HG03064 (cell line): ENCODE data around the gene RUBCNL.

ENCODE experiments used
- ATAC-seq: cut with Tn5 transposase; IDR thresholded peaks from one replicate; pipeline ENCODE4 v1.9.1; 2021; ENCODE audit warnings: low read depth; ENCODE audit not compliant: unreplicated experiment

The RUBCNL gene

GRCh38 chr13:46341112-46341711, 45.8 kb downstream of the RUBCNL start:
- ATAC-seq: peak; percentile 66

DNA sequence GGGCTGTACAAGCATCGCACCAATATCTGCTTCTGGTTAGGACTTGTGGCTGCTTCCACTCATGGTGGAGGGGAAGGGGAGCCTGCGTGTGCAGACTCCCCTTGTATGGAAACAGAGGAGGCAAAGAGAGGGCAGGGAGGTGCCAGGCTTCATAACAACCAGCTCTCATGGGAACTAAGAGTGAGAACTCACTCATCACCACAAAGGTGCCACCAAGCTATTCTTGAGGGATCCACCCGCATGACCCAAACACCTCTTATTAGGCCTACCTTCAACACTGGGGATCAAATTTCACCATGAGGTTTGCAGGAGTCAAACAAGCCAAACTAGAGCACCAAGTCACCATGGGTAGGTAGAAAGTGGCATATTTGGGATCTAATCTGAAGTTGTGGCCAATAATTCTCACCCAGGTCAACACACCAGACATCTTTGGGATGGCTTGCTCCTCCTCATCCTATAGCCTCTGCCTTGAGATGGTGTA, 46.4 kb downstream of the RUBCNL start:
- ATAC-seq: peak; percentile 5

DNA sequence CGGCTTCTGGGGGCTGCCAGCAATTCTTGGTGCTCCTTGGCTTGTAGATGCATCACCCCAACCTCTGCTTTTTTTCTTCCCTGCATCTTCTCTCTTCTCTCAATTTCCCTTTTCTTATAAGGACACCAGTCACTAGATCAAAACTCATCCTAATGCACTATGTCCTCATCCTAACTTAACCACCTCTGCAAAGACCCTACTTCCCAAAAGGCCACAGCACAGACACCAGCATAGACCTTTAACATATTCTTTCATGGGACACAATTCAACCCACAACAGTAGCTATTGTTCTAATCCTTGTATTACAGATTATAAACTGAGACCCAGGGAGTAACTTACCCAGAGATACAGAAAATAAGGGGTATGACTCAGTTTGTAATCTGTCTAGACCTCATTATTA, 47.0 kb downstream of the RUBCNL start:
- no peak for ATAC-seq

- no peak for ATAC-seq
Measured at GRCh38 chr13:46339035-46339666, 47.9 kb downstream of the RUBCNL start.

DNA sequence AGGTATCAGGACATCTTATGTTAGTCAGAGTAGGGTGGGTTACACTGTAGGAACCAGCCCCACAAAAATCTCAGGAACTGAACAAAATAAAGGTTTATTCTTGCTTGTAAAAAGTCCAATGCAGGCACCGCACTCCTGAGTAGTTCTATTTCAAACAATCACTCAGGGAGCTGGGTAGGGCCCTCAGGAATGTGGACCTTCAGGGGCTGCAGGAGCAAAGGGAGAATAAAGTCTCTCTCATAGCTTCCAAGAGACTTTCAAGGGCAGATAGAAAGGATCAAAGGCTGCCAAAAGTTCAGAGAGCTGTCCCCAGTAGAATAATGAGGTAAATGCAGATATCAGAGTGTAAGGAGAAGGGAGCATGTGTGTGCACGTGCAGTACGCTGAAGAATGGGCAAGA, 49.4 kb downstream of the RUBCNL start:
- no peak for ATAC-seq

GRCh38 chr13:46334035-46334822, 52.8 kb downstream of the RUBCNL start:
- ATAC-seq: no peak

DNA sequence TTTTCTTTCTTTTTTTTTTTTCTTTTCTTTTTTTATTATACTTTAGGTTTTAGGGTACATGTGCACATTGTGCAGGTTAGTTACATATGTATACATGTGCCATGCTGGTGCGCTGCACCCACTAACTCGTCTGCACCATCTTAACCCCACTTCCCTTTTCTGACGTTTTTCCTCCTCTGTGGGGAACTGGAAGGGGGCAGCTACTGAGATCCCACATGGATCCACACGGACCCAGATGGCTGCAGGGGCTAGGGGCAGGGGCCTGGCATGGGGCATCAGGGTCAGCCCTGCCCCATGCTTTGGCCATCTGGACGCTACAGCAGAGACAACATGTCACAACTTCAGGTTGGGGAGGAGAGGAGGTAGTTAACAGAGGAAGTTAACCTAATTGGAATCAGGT, 54.3 kb downstream of the RUBCNL start:
- ATAC-seq: no peak

DNA sequence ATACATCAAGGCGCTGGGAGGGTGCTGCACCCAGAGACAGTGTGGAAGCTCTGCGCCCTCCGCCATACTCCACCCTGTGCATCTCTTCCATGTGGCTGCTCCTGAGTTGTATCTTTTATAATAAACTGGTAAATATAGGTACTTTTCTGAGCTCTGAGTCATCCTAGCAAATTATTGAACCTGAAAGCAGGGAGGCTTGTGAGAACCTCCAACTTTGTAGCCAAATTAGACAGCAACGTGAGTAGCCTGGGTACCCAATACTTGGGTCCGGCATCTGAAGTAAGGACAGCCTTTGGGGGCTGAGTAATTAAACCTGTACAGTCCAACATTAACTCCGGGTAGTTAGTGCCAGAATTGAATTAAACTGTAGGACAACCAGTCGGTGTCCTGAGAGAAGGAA, 57.4 kb downstream of the RUBCNL start:
- no peak for ATAC-seq

- no peak for ATAC-seq
Measured at GRCh38 chr13:46327246-46327645, 59.8 kb downstream of the RUBCNL start.

GRCh38 chr13:46324976-46325375, 62.1 kb downstream of the RUBCNL start:
- no peak for ATAC-seq

DNA sequence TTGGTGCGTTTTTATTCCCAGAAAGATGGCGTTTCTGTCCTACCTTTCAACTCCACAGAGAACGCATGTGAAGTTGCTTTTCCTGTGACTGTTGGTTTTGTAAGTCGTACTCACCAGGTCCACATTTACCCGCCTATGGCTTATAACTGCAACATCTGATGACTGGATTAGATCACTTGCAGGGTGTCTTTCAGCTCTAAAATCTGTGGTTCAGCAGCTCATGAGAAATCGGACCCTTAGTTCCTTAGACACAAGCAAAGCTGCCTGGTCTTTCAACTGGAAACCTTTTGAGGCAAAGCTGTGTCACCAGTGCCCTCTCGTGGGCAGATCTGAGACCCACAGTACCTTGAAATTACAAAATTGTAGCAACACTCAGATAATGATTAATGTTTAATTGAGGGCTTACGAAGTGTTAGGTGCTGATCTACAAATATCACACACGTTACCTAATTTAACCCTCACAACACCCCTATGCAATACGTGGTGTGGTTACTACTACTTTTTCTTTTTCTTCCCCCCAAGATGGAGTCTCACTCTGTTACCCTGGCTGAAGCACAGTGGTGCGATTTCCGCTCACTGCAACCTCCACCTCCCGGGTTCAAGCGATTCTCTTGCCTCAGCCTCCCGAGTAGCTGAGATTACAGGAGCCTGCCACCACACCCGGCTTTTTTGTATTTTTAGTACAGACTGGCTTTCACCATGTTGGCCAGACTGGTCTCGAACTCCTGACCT, 65.4 kb downstream of the RUBCNL start:
- ATAC-seq: peak; percentile 71

- no peak for ATAC-seq
Measured at GRCh38 chr13:46320821-46321220, 66.2 kb downstream of the RUBCNL start.

GRCh38 chr13:46320406-46320805, 66.6 kb downstream of the RUBCNL start:
- ATAC-seq: no peak

DNA sequence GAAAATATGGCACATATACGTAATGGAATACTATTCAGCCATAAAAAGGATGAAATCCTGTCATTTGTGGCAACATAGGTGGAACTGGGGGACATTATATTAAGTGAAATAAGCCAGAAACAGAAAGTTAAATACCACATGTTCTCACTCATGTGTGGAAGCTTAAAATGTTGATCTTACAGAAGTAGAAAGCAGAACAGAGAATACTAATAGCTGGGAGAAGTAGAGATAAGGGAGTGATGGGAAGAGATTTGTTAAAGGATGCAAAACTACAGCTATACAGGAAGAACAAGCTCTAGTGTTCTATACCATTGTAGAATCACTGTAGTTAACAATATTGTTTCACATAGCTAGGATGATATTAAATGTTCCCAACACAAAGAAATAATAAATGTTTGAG, 68.1 kb downstream of the RUBCNL start:
- no peak for ATAC-seq

- ATAC-seq: no peak
Measured at GRCh38 chr13:46317120-46317519, 69.9 kb downstream of the RUBCNL start.

- no peak for ATAC-seq
Measured at GRCh38 chr13:46315491-46316075, 71.5 kb downstream of the RUBCNL start.

DNA sequence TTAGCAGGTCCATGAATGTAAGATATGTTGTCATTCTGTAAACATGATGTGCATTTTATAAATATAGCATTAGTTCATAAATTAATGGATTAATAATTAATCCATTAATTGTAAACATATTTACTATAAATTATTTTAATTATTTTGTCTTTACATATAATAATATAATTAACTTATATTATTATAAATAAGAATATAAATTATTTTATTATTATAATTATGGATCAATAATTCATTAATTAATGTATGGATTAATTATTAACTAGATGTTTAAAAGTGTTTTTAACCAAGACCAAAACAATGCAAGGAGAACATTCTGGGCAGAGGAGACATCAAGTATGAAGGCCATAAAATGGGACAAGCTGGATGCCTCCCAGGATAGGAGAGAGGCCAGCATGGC, 72.0 kb downstream of the RUBCNL start:
- no peak for ATAC-seq

GRCh38 chr13:46314587-46314986, 72.5 kb downstream of the RUBCNL start:
- no peak for ATAC-seq

DNA sequence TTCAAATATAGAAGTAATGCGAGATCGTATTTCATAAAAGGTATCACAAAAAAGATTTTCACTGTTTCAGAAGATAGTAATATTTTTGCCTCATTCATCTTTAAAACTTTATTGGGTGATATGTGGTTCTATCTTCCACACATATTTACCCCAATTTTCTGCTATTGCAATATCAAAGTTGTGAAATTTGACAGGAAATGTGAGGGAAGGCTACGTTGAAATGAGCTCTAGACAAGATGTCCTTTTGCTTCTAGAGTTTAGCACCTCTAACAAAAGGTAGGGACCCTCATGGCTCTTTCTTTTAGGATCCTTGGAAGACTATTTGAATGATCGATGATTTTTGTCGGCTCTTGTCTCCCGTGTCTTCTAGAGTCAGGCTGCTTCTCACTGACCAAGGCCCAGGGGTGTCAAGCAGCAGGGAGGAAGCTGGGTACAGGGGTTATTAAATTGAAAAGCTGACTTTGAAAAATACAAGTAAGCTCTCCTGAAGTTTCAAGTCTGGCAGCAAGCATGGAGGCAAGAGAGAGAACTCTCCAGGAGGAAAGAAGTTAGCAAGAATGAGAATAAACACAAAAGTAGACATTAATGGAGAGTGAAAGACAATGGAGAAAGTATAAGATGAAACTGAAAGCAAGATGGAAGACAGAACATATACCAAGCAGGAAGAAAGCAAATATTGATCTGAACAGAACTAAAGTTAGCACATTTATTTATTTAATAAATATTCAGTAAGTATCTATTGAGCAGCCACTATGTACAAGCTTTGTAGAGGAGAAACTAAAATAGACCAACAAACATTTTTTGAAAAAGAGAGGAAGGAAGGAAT, 73.4 kb downstream of the RUBCNL start:
- ATAC-seq: no peak

- ATAC-seq: no peak
Measured at GRCh38 chr13:46313024-46313423, 74.0 kb downstream of the RUBCNL start.
